NCI-H1930 (cell line): ENCODE results near the gene SS18L1.
"Not testable (repeated sequence)": the region's sequence is repeated elsewhere in the genome, so short reads cannot be mapped to it uniquely, and the experiment has no call there.

Experiments used
- DNase-seq, 2 experiments: peaks; one replicate each; lab custom pipeline; 2025; lab: John Stamatoyannopoulos, UW

Gene SS18L1, protein sequence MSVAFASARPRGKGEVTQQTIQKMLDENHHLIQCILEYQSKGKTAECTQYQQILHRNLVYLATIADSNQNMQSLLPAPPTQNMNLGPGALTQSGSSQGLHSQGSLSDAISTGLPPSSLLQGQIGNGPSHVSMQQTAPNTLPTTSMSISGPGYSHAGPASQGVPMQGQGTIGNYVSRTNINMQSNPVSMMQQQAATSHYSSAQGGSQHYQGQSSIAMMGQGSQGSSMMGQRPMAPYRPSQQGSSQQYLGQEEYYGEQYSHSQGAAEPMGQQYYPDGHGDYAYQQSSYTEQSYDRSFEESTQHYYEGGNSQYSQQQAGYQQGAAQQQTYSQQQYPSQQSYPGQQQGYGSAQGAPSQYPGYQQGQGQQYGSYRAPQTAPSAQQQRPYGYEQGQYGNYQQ

DNA sequence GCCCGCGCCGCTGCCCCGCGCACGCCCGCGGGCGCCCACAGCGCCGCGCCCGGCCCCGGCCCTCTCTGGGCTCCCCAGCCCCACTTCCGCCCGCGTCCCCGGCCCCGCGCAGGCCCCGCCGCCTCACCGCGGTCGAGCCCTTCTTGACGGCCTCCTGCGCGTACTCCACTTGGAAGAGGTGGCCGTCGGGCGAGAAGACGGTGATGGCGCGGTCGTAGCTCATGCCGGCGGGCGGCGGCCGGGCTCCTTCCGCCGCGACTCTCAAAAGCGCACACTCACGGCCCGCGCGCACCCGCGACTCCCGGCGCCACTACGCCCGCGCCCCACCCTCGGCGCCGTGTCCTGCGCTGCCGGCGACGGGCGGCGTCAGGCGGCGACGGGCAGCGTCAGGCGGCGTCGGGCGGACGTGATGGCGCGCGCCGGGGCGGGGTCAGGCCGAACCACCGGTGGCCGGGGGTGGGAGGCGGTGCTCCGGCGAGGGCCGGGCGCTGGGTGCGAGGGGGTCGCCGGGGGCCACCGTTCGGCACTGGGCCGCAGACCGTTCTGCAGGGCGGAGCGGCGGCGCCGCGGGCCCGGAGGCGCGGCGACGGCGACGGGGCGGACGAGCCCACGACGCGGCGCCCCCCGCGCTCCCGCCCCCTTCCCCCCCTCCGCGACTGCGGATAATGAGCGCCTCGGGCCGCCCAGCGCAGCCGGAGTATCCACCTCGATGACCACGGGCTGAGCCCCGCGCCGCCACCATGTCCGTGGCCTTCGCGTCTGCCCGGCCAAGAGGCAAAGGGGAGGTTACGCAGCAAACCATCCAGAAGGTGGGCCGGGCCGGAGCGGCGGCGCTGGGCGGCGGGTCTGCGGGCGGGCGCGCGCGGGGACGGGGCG is at the start of gene SS18L1, which contains the start of gene PSMA7:
Gene SS18L1, plus strand, starts transcription at position 689 of the 876 bp plus-strand sequence. Its CDS starts 52 bp downstream, at position 741.
Gene PSMA7, minus strand, starts transcription at position 314 of the 876 bp plus-strand sequence. Its CDS starts 91 bp downstream, at position 223.
- peak; percentile 85 to 89 for DNase-seq

DNA sequence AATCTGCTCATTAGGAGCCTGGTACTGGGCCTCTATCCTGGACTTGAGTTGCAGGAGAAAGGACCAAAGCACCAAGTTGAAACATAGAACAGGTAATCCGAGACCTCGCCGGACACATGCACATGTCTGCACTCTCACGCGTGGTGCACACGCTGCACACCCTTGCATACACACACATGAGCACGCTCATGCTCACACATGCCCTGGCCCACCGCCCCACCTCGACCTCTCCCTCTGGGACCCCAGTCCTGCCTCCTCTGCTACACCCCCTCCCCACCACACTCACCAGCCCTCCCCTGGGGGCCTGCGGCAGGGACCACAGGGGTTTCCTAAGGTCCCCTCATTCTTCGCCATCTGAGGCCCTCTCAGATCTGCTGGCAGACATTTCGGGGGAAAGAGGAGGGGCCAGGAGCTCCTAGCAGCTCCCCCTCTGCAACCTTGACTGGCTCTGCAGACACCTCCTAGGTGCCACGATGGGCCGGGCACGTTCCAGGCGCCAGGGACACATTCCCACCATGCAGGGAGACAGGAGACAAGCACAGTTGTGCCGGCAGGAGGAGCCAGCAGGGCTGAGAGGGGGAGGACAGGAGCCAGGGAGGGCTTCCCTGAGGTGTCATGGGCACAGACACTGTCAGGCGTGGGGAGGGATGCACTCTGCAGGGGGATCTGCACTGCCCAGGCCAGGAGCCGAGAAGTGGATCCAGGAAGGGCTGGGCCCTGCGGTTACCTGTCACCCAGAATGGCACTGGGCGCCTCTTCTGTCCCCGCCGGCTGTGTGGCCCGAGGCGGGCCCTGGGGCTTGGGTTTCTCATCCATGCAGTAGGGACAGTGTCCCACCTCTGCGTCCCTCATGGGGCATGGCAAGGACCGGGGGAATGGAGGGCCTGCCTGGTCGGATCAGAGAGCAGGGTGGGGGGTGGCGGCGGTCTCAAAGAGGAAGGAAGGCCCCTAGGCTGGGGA is 46.9 kb upstream of the SS18L1 start:
- no peak for DNase-seq

DNA sequence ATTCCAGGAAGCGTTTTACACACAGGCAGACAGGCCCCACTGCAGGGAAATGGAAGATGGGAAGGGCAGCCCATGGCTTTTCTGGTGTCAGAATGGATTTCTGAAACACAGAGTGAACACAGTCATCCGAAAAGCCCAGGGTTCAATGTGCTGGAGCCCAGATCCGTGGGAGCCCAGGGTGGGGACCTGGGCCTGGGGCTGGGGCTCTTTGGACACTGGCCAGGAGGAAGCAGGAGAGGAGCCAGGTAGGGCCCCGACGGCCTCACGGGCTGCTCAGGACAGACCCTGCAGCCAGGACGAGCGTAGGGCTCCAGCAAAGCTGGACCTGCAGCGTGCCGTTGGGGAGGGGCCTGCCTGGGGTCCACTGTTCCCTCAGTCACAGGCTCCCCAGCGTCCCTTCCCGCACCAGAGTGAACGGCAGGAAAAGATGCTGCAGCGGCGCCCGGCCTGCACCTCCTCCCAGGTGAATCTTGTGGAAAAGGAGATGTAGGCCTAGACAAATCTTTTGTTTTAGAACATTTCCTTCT is 45.6 kb upstream of the SS18L1 start:
- DNase-seq = no peak

DNA sequence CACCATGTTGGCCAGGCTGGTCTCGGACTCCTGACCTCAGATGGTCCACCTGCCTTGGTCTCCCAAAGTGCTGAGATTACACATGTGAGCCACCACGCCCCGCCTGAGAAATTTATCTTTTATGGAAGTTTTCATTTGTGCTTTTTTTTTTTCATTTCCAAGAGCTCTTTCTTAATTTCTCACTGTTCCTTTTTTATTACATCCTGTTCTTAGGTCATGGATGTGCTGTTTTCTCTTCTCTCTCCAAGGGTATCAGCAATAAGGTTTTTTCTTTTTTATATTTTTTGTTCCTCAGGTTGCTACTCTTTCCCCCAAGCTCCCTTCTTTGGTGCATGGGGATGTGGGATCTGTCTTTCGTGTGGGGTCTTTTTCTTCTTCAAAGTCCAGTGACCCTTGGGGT is 42.5 kb upstream of the SS18L1 start:
- no peak for DNase-seq

DNA sequence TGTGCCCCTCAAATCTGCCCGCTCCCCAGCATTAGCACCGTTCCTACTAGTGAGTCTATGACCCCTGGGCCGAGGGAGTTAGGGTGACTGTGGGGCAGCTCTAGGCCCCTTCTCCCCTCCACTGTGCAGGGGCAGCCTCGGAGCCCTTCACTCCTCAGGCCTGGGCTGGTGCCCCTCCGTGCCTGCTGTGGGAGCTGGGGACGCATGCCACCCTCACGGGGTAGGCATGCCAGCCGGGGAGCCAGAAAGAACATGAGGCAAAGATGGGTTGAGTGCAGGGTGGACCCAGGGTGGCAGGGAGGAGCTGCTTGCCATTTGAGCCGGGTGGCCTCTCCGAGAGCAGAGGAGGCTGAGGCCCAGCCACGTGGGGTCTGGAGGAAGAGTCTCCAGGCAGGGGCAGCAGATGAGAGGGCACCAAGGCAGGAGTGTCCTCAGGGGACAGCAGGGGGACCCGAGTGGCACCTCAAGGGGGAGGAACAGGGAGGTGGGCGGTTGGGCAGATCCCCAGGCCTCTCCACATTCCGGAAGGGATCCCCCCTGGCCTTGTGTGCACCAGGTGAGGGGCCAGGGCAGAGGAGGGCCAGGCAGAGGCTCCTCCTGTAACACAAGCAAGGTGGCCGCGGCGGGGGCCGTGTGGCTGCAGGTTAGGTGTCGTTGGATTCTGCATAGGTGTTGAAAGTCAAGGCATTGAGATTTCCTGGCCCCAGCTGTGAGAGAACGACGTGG is 39.9 kb upstream of the SS18L1 start:
- no peak for DNase-seq

DNA sequence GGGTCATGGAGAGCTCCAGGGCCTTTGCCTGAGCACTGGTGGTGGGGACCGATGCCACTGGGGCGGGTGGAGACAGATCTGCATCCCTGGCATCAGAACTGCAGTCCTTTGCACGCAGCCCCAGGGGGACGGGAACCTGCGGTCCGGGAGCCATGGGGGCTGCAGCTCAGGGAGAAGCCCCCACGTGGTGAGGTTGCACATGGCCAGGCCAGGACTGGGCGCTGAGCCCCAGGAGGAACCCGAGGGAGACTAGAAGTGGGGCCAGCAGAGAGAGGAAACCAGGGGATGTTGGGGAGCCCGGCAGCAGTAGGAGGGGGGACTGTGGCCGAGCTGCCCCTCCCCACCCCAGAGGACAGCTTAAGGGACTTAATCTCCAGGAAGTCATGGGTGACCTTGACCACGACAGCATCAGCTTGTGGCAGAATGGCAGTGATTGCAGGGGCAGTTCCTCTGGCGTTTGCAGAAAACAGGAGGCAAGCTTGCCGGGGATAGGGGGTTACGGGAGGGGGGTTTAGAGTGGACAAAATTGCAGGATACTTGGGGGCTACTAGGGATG is 39.3 kb upstream of the SS18L1 start:
- DNase-seq = no peak

DNA sequence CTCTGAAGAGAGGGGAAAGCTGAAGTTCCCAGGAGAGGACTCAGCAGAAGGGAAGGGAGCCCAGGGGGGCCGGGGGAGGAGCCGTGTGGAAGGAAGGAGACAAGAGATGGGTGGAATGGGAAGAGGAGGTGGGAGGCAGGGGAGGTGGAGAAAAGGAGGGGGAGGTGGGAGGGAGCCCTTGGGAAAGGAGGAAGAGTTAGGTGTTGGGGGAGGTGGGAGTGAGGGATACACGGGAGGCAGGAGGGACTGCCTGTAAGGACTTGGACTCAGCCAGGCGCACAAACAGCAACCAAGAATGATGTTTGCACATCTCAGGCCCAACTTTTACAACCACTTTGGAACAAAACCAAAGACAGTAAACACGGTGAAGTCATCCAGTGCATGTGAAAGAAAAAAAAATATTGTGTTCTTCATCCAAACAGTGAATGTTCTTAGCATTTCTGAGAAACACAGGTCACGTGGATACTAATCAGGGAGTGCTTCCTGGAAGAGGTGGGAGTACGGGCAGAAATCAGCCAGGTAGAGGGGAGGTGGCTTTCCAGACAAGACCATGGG is 38.7 kb upstream of the SS18L1 start:
- no peak for DNase-seq

DNA sequence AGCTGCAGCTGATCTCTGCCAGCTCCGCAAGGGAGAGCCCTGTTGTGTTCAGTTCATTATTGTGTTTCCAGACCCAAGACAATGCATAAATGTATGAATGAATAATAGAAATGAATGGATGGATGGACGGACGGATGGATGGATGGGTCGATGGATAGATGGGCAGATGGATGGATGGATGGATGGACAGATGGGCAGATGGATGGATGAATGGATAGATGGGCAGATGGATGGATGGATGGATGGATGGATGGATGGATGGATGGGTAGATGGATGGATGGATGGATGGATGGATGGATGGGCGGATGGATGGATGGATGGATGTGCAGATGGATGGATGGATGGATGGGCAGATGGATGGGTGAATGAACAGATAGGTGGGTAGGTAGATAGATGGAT is 38.0 kb upstream of the SS18L1 start:
- DNase-seq = no peak

DNA sequence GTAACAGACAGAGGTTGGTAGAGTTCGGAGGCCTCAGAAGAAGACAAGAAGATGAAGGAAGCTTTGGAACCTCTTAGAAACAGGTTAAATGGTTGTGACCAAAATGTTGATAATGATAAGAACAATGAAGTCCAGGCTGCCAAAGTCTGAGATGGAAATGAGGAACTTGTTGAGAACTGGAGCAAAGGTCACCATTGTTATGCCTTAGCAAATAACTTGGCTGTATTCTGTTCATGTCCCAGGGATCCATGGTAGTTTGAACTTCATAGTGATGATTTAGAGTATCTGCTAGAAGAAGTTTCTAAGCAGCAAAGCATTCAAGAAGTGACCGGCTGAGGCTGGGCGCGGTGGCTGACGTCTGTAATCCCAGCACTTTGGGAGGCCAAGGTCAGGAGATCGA is 32.4 kb upstream of the SS18L1 start:
- DNase-seq = no peak

DNA sequence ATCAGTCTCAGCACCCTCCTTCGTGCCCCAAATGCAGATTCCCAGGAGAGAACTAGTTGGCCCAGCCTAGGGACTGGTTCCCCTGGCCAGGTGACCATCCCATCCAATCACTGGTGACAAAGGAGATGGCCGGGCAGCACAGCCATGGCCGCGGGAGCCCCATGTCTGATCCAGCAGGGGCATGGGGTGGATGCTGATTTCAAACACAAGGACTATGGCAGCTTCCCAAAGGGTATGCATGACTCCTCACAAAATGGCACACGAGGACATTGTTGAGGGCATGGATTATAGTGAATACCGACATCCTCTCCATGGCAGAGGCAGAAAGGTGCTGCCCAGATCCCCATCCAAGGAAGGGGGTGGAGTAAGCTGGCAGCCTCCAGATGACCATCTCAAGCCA is 31.2 kb upstream of the SS18L1 start:
- DNase-seq = no peak

DNA sequence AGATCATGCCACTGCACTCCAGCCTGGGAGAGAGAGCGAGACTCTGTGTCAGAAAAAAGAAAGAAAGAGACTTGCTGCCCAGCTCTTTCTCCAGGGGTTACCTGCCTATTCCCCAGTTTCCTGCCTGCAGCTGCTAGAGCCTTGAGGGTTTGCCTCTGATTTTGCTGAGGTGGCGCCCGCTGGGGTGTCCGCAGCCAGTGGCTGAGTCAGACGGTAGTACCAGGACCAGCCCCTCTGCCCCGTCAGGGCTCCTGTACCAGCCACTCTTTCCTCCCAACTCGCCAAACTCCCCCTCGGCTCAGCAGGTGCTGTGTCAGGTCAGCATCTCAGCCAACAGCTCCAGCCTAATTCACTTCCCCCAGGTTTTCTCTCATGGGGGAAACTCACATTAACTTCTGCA is 28.7 kb upstream of the SS18L1 start:
- DNase-seq = no peak

DNA sequence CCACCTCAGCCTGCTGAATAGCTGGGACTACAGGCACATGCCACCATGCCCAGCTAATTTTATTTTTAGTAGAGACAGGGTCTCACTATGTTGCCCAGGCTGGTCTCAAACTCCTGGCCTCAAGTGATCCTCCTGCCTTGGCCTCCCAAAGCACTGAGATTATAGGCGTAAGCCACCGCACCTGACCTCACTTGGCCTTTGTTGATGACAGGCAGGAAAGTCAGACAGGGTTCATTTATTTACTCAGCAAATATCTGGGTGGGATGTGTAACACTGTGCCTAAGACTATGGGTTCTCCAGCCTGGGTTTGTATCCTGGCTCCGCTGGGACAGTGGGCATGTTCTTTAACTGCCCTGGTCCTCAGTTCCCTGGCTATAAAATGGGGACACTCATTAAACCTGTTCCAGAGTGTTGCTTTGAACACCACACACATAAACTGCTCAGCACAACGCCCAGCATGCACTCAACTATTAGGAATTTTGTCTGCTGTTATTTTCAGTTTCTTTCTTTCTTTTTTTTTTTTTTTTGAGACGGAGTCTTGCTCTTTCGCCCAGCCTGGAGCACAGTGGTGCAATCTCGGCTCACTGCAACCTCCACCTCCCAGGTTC is 27.7 kb upstream of the SS18L1 start:
- DNase-seq = not testable (repeated sequence)

DNA sequence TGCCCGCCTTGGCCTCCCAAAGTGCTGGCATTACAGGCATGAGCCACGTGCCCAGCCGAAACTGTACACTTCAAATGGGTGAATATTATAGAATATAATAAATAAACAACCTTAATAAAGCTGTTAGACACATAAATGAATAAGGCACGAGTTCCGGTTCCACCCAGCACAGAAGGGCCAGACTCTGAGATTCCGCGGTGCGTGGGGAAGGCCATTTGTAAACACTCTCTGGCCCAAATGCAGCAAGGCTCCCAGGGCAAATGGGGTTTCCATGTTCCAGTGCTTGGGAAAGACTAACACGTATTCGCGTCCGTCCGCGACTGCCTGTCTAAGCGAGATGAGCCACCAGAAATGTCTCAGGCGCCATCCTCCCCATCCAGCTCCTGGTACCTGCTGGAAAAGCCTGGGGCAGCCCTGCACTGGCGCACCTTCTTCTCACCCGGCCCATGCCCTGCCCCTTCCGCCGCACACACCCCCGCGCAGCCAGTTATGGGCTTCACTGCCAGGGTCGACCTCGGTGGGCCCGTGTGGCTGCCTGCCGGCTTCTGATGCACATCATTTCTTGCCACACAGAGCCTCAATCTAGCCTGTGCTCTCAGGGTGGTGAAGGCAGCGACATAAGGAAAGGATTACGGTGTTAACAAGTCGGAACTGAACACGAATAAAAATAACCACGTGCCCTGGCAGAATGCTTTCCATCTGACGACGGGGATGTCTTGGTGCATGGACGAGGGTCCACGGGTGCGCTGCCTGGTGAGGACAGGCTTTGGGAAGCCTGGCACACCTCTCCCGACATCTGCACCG is 26.8 kb upstream of the SS18L1 start:
- no peak for DNase-seq

DNA sequence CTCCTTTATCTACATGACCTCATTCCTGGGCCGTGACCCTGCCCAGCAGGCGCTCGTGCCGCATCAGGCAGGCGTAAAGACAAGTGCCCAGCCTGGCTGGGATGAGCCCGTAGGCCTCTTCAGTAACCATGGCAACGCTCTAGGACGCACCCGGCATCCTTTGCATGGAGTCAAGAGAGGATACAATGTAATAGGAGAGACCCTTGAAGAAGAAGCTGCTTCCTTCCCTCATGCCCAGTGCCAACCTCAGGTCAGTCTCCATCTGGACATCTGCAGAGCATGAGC is 26.3 kb upstream of the SS18L1 start:
- DNase-seq = no peak

DNA sequence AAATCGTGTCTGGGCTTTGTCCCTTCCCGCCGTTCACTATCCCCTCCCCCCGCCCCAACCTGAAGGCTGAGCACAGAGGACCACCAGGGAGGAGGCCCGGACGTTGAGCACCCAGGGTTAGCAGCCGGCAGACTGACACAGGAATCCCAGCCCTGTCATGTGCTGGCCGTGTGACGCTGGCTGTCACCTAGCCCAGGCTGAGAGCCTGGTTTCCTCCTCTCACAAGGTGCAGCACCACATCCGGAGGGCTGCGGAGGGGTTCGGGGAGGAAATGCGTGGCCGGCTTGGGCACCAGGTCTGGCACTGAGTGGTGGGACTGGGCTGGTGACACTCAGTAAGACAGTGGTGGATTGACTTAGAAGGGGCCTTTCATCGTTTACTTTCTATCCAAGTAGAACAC is 25.9 kb upstream of the SS18L1 start:
- no peak for DNase-seq

DNA sequence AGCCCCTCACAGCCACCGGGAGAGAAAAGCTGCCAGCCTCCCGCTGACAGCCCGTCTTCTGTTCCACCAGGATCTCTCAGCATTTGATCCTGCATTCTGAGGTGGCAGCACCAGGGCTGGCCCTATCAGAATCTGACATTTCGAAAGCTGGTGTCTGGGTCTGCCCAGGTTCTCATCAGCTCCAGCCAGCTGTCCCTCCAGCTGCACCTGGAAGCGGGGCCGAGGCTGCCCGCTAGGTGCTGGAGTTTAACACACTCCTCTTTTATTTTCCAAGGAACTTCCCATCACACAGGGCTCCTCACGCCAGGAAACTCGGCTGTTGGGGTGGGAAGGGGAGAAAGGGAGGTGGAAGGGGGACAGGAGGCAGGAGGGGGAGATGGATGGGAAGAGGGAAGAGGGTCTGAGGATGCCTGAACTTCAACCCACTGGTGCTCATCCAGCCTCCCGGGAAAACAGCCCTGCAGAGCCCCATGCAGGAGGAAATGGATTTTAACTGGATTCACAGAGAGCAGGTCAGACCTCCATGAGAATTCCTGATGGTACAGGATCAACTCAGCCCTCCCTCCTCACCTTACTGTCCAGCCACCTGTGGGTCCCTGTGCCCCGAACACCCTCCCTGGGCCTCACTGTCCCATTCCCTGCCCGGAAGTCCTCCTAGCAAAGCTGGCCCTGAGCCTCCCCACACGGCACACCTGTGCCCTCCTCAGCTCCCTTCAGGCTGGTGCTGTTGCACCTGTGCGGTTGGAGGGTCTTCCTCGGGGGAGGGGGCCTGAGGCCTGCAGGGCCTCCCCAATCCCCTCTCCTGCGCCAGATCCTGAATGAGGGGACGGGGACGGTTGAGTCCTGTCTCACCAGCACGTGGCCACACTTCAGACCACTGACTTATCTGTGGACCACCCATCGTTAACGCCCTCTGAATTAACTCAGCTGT is 25.2 kb upstream of the SS18L1 start:
- DNase-seq = no peak

DNA sequence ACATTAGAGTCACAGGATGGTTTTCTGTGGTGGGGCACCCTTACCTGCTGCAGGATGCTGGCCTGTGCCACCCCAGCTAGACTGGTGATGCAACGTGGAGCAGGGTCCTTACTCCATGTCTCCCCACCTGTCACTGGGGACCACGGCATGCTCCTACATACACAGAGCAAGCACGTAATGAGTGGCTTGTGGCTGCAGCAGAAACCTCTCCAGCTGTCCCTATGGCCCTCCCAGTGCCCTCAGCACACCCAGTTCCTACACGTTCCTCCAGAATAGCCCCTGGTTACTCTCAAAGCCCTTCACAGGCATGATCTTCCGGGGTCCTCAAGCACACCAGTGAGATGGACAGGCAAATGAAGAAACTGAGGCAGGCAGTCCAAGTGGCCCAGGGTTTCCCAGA is 24.5 kb upstream of the SS18L1 start:
- no peak for DNase-seq
